ENCODE measurements around the gene STX12.

DNA sequence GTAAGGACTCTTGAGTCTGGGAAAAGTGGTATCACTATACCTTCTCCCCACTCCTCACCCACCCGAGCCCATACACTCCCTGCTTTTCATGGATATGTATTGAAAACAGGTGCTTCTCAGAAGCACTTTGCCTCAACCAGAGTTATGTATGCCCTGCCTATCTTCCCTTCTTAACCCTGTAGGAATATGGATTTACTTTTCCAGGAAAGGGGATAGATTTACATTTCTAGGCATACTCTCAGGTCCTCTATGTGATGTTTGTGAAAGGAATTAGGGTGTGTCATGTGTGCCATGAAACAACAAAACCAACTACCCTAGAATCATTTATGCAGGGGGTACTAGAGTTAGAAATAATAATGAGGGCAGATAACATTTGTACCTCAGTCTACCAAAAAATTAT is 11.0 kb upstream of the STX12 start:
- TF ChIP-seq CEBPB (IDR thresholded peaks at IDR 0.05; ENCODE audit: low read depth, low read length), result no peak
- TF ChIP-seq, protein P1, sequence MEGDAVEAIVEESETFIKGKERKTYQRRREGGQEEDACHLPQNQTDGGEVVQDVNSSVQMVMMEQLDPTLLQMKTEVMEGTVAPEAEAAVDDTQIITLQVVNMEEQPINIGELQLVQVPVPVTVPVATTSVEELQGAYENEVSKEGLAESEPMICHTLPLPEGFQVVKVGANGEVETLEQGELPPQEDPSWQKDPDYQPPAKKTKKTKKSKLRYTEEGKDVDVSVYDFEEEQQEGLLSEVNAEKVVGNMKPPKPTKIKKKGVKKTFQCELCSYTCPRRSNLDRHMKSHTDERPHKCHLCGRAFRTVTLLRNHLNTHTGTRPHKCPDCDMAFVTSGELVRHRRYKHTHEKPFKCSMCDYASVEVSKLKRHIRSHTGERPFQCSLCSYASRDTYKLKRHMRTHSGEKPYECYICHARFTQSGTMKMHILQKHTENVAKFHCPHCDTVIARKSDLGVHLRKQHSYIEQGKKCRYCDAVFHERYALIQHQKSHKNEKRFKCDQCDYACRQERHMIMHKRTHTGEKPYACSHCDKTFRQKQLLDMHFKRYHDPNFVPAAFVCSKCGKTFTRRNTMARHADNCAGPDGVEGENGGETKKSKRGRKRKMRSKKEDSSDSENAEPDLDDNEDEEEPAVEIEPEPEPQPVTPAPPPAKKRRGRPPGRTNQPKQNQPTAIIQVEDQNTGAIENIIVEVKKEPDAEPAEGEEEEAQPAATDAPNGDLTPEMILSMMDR (conservative IDR thresholded peaks at IDR 0.05; ENCODE audit: low read depth, low read length), result no peak
- TF ChIP-seq MXI1 (IDR thresholded peaks at IDR 0.05; ENCODE audit: borderline replicate concordance, low read depth, low read length), result no peak
- no peak for TF ChIP-seq SMC3 (IDR thresholded peaks at IDR 0.05; ENCODE audit: low read depth, low read length)
- TF ChIP-seq POLR2A (IDR thresholded peaks at IDR 0.05; ENCODE audit: low read depth, low read length), result no peak
- no peak for TF ChIP-seq RFX5 (IDR thresholded peaks at IDR 0.05; ENCODE audit: low read depth, low read length)
- TF ChIP-seq CHD1 (IDR thresholded peaks at IDR 0.05; ENCODE audit: low read depth, low read length), result no peak
- TF ChIP-seq, protein P2, sequence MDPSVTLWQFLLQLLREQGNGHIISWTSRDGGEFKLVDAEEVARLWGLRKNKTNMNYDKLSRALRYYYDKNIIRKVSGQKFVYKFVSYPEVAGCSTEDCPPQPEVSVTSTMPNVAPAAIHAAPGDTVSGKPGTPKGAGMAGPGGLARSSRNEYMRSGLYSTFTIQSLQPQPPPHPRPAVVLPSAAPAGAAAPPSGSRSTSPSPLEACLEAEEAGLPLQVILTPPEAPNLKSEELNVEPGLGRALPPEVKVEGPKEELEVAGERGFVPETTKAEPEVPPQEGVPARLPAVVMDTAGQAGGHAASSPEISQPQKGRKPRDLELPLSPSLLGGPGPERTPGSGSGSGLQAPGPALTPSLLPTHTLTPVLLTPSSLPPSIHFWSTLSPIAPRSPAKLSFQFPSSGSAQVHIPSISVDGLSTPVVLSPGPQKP (IDR thresholded peaks at IDR 0.05; ENCODE audit: borderline replicate concordance, low read depth, low read length), result no peak

Measured in IMR-90 (cell line).